ENCODE data around the gene ATP1A2.

DNA sequence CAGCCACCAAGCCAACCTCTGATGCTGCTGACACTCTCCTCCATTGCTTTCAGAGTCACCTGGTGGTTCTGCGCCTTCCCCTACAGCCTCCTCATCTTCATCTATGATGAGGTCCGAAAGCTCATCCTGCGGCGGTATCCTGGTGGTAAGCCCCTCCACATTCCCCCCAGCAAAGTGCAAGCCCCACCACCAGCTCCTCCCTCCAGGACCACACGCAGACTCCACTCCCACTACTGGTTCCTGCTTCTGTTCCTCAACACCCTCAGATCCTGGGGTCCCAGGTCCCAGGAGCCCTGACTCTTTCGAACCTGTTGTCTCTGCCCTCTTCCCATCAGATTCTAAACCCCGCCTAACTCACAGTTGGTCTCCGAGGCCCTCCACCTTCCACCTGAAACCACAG is 24.3 kb downstream of the ATP1A2 start:
- TF ChIP-seq, protein P1, sequence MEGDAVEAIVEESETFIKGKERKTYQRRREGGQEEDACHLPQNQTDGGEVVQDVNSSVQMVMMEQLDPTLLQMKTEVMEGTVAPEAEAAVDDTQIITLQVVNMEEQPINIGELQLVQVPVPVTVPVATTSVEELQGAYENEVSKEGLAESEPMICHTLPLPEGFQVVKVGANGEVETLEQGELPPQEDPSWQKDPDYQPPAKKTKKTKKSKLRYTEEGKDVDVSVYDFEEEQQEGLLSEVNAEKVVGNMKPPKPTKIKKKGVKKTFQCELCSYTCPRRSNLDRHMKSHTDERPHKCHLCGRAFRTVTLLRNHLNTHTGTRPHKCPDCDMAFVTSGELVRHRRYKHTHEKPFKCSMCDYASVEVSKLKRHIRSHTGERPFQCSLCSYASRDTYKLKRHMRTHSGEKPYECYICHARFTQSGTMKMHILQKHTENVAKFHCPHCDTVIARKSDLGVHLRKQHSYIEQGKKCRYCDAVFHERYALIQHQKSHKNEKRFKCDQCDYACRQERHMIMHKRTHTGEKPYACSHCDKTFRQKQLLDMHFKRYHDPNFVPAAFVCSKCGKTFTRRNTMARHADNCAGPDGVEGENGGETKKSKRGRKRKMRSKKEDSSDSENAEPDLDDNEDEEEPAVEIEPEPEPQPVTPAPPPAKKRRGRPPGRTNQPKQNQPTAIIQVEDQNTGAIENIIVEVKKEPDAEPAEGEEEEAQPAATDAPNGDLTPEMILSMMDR (IDR thresholded peaks at IDR 0.05; ENCODE audit: control extremely low read depth in 1 of 3, insufficient read depth in 1 of 3, low read depth in 1 of 3, low read length in 3 of 3): no peak
- TF ChIP-seq EZH2 (IDR thresholded peaks at IDR 0.05; ENCODE audit: low read depth, low read length, severe bottlenecking): no peak
- no peak for TF ChIP-seq PHF8 (conservative IDR thresholded peaks at IDR 0.05; ENCODE audit: low read depth, low read length)
- no peak for TF ChIP-seq TAF1 (IDR thresholded peaks at IDR 0.05; ENCODE audit: low read depth, low read length)
- no peak for TF ChIP-seq HDAC2 (IDR thresholded peaks at IDR 0.05; ENCODE audit: borderline replicate concordance in 1 of 2, low read depth in 2 of 2, low read length in 2 of 2)
- TF ChIP-seq SIN3A (conservative IDR thresholded peaks at IDR 0.05 in 1 of 2, IDR thresholded peaks at IDR 0.05 in 1 of 2; ENCODE audit: low read depth in 1 of 2, low read length in 2 of 2): no peak
- TF ChIP-seq POLR2A (IDR thresholded peaks at IDR 0.05; ENCODE audit: control extremely low read depth in 1 of 2, low read depth in 2 of 2, low read length in 2 of 2): no peak
- TF ChIP-seq, protein P2, sequence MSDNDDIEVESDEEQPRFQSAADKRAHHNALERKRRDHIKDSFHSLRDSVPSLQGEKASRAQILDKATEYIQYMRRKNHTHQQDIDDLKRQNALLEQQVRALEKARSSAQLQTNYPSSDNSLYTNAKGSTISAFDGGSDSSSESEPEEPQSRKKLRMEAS (IDR thresholded peaks at IDR 0.05): no peak
- no peak for TF ChIP-seq SIRT6 (IDR thresholded peaks at IDR 0.05; ENCODE audit: low read length)
